ENCODE measurements around the gene FAM24B.

The FAM24B gene

GRCh38 chr10:122850705-122851640 lies 28.4 kb downstream of the FAM24B start:
- no peaks in the 10 kb centered on the region for H3K9me3 ChIP-seq
- H3K4me3 ChIP-seq = no peak overlapping the region
- no peaks in the 10 kb centered on the region for H3K4me1 ChIP-seq
- in situ Hi-C loops (cut with MboI; ENCODE audit: low sequenced_read_pairs) = no loop called here
- DNase-seq (ENCODE audit: low spot score in 2 of 2) = no peak
- no peaks in the 10 kb centered on the region for H3K27me3 ChIP-seq (ENCODE audit: low read depth)
- no peaks in the 10 kb centered on the region for H3K36me3 ChIP-seq (replicated peaks)

- H3K36me3 ChIP-seq (replicated peaks) = no peaks in the 10 kb centered on the region
- in situ Hi-C loops (cut with MboI; ENCODE audit: low sequenced_read_pairs) = no loop called here
- DNase-seq (ENCODE audit: low spot score in 2 of 2) = no peak
- H3K4me1 ChIP-seq = no peaks in the 10 kb centered on the region
- H3K27me3 ChIP-seq (ENCODE audit: low read depth) = no peaks in the 10 kb centered on the region
- no peak overlapping the region for H3K4me3 ChIP-seq
- no peaks in the 10 kb centered on the region for H3K9me3 ChIP-seq
Observed at GRCh38 chr10:122849900-122850605, 29.3 kb downstream of the FAM24B start.

- Histone ChIP-seq H3K27me3 (ENCODE audit: low read depth) (no peaks in the 10 kb centered on the region), H3K9me3 (no peaks in the 10 kb centered on the region), H3K4me1 (no peaks in the 10 kb centered on the region), H3K4me3 (no peak overlapping the region), H3K36me3 (replicated peaks) (no peaks in the 10 kb centered on the region)
- in situ Hi-C loops (cut with MboI; ENCODE audit: low sequenced_read_pairs) = no loop called here
- no peak for DNase-seq (ENCODE audit: low spot score in 2 of 2)
Observed at GRCh38 chr10:122849090-122849489, 30.3 kb downstream of the FAM24B start.

- in situ Hi-C loops (cut with MboI; ENCODE audit: low sequenced_read_pairs) = no loop called here
- no peaks in the 10 kb centered on the region for H3K4me1 ChIP-seq
- no peaks in the 10 kb centered on the region for H3K36me3 ChIP-seq (replicated peaks)
- no peak overlapping the region for H3K4me3 ChIP-seq
- no peak for DNase-seq (ENCODE audit: low spot score in 2 of 2)
- H3K27me3 ChIP-seq (ENCODE audit: low read depth) = no peaks in the 10 kb centered on the region
- H3K9me3 ChIP-seq = no peaks in the 10 kb centered on the region
Observed at GRCh38 chr10:122847782-122848604, 31.4 kb downstream of the FAM24B start.

GRCh38 chr10:122845783-122846332 lies 33.5 kb downstream of the FAM24B start, which contains the start of gene CUZD1:
TSS of gene CUZD1 (minus strand) at chr10:122845857. CDS start at chr10:122845843, 14 bp downstream.
- H3K4me1 ChIP-seq = no peaks in the 10 kb centered on the region
- H3K9me3 ChIP-seq = no peaks in the 10 kb centered on the region
- DNase-seq (ENCODE audit: low spot score in 2 of 2) = no peak
- no peak within 1 kb of the TSS for H3K4me3 ChIP-seq
- in situ Hi-C loops (cut with MboI; ENCODE audit: low sequenced_read_pairs) = no loop called here
- no peaks in the 10 kb centered on the region for H3K36me3 ChIP-seq (replicated peaks)
- no peaks in the 10 kb centered on the region for H3K27me3 ChIP-seq (ENCODE audit: low read depth)

DNA sequence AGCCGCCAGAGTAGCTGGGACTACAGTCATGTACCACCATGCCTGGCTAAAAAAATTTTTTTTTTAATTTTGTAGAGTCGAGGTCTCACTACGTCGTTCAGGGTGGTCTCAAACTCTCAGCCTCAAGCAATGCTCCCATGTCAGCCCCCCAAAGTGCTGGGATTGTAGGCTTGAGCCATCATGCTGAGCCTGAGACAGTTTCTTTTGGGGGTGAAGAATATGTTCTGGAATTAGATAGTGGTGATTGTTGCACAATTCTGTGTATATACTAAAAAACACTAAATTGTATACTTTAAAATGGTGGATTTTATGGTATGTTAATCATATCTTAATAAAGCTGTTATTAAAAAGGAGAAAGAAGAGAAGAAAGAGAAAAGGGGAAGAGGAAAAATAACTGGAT lies 35.2 kb downstream of the FAM24B start:
- in situ Hi-C loops (cut with MboI; ENCODE audit: low sequenced_read_pairs) = no loop called here

GRCh38 chr10:122841569-122841968 lies 37.8 kb downstream of the FAM24B start:
- in situ Hi-C loops (cut with MboI; ENCODE audit: low sequenced_read_pairs) = no loop called here
- Histone ChIP-seq H3K4me3 (no peak overlapping the region), H3K27me3 (ENCODE audit: low read depth) (no peaks in the 10 kb centered on the region), H3K4me1 (no peaks in the 10 kb centered on the region), H3K9me3 (no peaks in the 10 kb centered on the region), H3K36me3 (replicated peaks) (no peaks in the 10 kb centered on the region)
- no peak for DNase-seq (ENCODE audit: low spot score in 2 of 2)

More for the DNA sequence above, 35.2 kb downstream of the FAM24B start:
- Histone ChIP-seq H3K4me1 (no peaks in the 10 kb centered on the region), H3K4me3 (no peak overlapping the region), H3K27me3 (ENCODE audit: low read depth) (no peaks in the 10 kb centered on the region), H3K36me3 (replicated peaks) (no peaks in the 10 kb centered on the region), H3K9me3 (no peaks in the 10 kb centered on the region)
- no peak for DNase-seq (ENCODE audit: low spot score in 2 of 2)

- H3K9me3 ChIP-seq = no peaks in the 10 kb centered on the region
- H3K27me3 ChIP-seq (ENCODE audit: low read depth) = no peaks in the 10 kb centered on the region
- no peaks in the 10 kb centered on the region for H3K36me3 ChIP-seq (replicated peaks)
- no peaks in the 10 kb centered on the region for H3K4me1 ChIP-seq
- H3K4me3 ChIP-seq = no peak overlapping the region
- DNase-seq (ENCODE audit: low spot score in 2 of 2) = no peak
- in situ Hi-C loops (cut with MboI; ENCODE audit: low sequenced_read_pairs) = no loop called here
Observed at GRCh38 chr10:122839505-122839904, 39.9 kb downstream of the FAM24B start.

DNA sequence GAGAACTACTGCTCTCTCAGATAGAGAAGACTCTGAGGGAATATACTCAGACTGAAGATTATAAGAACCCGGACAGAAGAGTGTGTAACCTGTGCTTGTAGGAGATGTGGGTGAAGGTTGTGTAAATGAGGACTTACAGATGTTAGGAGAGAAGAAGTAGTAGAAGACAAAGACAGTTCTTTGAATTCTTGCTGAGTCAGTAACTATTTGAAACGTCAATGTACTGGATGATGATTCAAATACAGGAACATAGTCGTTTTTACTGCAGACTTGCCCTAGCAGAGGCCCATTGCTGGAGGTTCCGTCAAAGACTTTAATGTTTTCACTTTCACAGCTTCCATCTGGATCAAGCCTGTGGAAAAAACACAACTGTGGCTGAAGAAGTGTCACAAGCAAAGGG lies 40.5 kb downstream of the FAM24B start:
- Histone ChIP-seq H3K4me3 (no peak overlapping the region), H3K4me1 (no peaks in the 10 kb centered on the region), H3K9me3 (no peaks in the 10 kb centered on the region), H3K36me3 (replicated peaks) (no peaks in the 10 kb centered on the region), H3K27me3 (ENCODE audit: low read depth) (no peaks in the 10 kb centered on the region)
- in situ Hi-C loops (cut with MboI; ENCODE audit: low sequenced_read_pairs) = no loop called here
- DNase-seq (ENCODE audit: low spot score in 2 of 2) = no peak

- no peaks in the 10 kb centered on the region; the same call in 1 of the 2 replicates for H3K4me1 ChIP-seq
- no peak for DNase-seq (ENCODE audit: low spot score in 2 of 2)
- H3K27me3 ChIP-seq (ENCODE audit: low read depth) = no peaks in the 10 kb centered on the region
- H3K36me3 ChIP-seq (replicated peaks) = no peaks in the 10 kb centered on the region
- H3K9me3 ChIP-seq = no peaks in the 10 kb centered on the region
- no peak overlapping the region for H3K4me3 ChIP-seq
- in situ Hi-C loops (cut with MboI; ENCODE audit: low sequenced_read_pairs) = no loop called here
Observed at GRCh38 chr10:122835908-122836307, 43.5 kb downstream of the FAM24B start.

- no peak for DNase-seq (ENCODE audit: low spot score in 2 of 2)
- Histone ChIP-seq H3K9me3 (no peaks in the 10 kb centered on the region), H3K36me3 (replicated peaks) (no peaks in the 10 kb centered on the region), H3K4me3 (no peak overlapping the region), H3K4me1 (no peaks in the 10 kb centered on the region; the same call in 1 of the 2 replicates), H3K27me3 (ENCODE audit: low read depth) (no peaks in the 10 kb centered on the region; the same call in 1 of the 2 replicates)
- in situ Hi-C loops (cut with MboI; ENCODE audit: low sequenced_read_pairs) = no loop called here
Observed at GRCh38 chr10:122830965-122831353, 48.4 kb downstream of the FAM24B start.

DNA sequence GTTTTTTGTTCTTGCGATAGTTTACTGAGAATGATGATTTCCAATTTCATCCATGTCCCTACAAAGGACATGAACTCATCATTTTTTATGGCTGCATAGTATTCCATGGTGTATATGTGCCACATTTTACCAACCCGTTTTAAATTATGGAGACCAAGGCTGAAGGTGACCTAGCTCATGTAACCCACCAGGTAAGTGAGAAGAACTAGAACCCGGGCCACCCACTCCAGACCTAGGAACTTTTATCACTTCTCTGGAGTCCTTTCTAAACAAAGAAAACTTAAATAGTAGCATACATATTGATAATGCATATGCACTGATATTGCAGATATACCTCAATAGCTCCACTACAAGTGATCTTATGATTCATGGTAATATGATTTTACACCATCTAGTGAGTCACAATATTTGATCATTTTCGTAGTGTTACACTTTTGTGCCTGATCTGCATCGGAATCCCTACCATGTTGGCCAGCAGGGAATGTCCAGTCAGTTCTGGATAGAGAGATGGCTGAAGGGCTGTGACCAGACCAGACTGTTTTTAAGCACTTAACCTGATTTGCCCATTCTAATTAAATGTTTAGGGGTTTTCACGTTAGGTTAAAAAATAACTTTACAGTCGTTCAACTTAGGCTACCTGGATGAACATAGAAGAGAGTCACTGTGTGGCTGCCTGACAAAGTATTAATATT lies 49.0 kb downstream of the FAM24B start:
- in situ Hi-C loops (cut with MboI; ENCODE audit: low sequenced_read_pairs) = no loop called here
- Histone ChIP-seq H3K27me3 (ENCODE audit: low read depth) (no peaks in the 10 kb centered on the region; the same call in 1 of the 2 replicates), H3K9me3 (no peaks in the 10 kb centered on the region), H3K4me1 (no peaks in the 10 kb centered on the region; the same call in 1 of the 2 replicates), H3K4me3 (no peak overlapping the region), H3K36me3 (replicated peaks) (no peaks in the 10 kb centered on the region)
- no peak for DNase-seq (ENCODE audit: low spot score in 2 of 2)

DNA sequence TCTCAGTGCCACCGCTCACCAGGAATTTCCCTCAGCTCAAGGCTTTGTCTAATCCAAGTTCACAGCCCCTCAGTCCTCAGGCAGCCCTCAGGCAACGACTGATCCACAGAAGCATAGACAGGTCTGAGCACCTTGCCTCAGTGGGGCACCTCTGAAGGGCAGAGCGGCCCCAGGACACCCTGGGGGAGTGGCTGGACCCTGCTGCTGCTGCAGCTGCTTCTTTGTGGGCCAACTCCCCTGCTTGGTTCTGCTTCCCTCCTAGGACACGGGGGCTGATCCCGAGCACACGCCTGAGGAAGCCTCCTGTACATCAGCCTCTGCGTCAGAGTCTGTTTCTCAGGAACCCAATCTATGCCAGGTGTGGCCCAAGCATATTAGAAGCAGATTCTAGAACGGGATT lies 49.9 kb downstream of the FAM24B start:
- Histone ChIP-seq H3K9me3 (no peaks in the 10 kb centered on the region), H3K27me3 (ENCODE audit: low read depth) (no peaks in the 10 kb centered on the region; the same call in 1 of the 2 replicates), H3K4me1 (no peaks in the 10 kb centered on the region; the same call in 1 of the 2 replicates), H3K4me3 (no peak overlapping the region), H3K36me3 (replicated peaks) (no peaks in the 10 kb centered on the region)
- no peak for DNase-seq (ENCODE audit: low spot score in 2 of 2)
- in situ Hi-C loops (cut with MboI; ENCODE audit: low sequenced_read_pairs) = no loop called here
